Type B pancreatic cell (in vitro differentiated cells): ENCODE measurements around the gene GFI1B. TPM values are rescaled to one million over a fixed set of nuclear protein-coding genes. Genes with fewer than 3 reads are reported as not detected.

ENCODE experiments used
- DNase-seq: peaks from one replicate; pipeline ENCODE4 v3.0.0; 2021; ENCODE audit warnings: mixed read lengths; ENCODE audit not compliant: unreplicated experiment; ENCODE audit errors: extremely low spot score
- H3K27ac Mint-ChIP-seq: 2 replicates; pipeline ENCODE4 v1.8.0; 2021; ENCODE audit warnings: mild to moderate bottlenecking, mixed read lengths
- H3K27me3 Mint-ChIP-seq: 2 replicates; pipeline ENCODE4 v1.8.0; 2021; ENCODE audit warnings: mixed read lengths
- H3K36me3 Mint-ChIP-seq: 2 replicates; pipeline ENCODE4 v1.8.0; 2021; ENCODE audit warnings: mixed read lengths
- H3K4me1 Mint-ChIP-seq: one replicate; pipeline ENCODE4 v1.8.0; 2021; ENCODE audit warnings: mixed read lengths; ENCODE audit not compliant: unreplicated experiment
- H3K4me3 Mint-ChIP-seq: 2 replicates; pipeline ENCODE4 v1.8.0; 2021; ENCODE audit warnings: mild to moderate bottlenecking, mixed read lengths
- H3K9me3 Mint-ChIP-seq: 2 replicates; pipeline ENCODE4 v1.8.0; 2021; ENCODE audit warnings: mixed read lengths
- total RNA-seq: library from RNA; stranded (reverse); gene quantifications from 2 replicates; pipeline ENCODE4 v1.2.1, GENCODE V29; 2021; ENCODE audit warnings: low replicate concordance
- TF ChIP-seq, protein P1 (sequence below): fragments of 200-600 bp; sonication (generic); conservative IDR thresholded peaks from 2 replicates; pipeline ENCODE4 v1.5.0; 2021; ENCODE audit warnings: antibody characterized with exemption, mild to moderate bottlenecking

The GFI1B gene
- total RNA-seq, 1 donor from 2014 or later: not detected

- Mint-ChIP-seq H3K9me3 (no peaks in the 10 kb centered on the region), H3K27me3 (no peaks in the 10 kb centered on the region), H3K4me1 (peaks cover 31% of the 10 kb centered on the region), H3K36me3 (no peaks in the 10 kb centered on the region), H3K27ac (peak overlapping the region; percentile 22), H3K4me3 (peak overlapping the region; percentile 99)
- DNase-seq: no peak
- TF ChIP-seq, protein P1, sequence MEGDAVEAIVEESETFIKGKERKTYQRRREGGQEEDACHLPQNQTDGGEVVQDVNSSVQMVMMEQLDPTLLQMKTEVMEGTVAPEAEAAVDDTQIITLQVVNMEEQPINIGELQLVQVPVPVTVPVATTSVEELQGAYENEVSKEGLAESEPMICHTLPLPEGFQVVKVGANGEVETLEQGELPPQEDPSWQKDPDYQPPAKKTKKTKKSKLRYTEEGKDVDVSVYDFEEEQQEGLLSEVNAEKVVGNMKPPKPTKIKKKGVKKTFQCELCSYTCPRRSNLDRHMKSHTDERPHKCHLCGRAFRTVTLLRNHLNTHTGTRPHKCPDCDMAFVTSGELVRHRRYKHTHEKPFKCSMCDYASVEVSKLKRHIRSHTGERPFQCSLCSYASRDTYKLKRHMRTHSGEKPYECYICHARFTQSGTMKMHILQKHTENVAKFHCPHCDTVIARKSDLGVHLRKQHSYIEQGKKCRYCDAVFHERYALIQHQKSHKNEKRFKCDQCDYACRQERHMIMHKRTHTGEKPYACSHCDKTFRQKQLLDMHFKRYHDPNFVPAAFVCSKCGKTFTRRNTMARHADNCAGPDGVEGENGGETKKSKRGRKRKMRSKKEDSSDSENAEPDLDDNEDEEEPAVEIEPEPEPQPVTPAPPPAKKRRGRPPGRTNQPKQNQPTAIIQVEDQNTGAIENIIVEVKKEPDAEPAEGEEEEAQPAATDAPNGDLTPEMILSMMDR: no peak
Measured at GRCh38 chr9:132942541-132943182, 35.8 kb upstream of the GFI1B start.

- no peak for DNase-seq
- Mint-ChIP-seq H3K4me1 (peaks cover 31% of the 10 kb centered on the region), H3K9me3 (no peaks in the 10 kb centered on the region), H3K27me3 (no peaks in the 10 kb centered on the region), H3K4me3 (peak overlapping the region; percentile 99), H3K36me3 (no peaks in the 10 kb centered on the region), H3K27ac (peak overlapping the region; percentile 95)
- TF ChIP-seq, protein P1: no peak
Measured at GRCh38 chr9:132943651-132944293, 34.7 kb upstream of the GFI1B start.

DNA sequence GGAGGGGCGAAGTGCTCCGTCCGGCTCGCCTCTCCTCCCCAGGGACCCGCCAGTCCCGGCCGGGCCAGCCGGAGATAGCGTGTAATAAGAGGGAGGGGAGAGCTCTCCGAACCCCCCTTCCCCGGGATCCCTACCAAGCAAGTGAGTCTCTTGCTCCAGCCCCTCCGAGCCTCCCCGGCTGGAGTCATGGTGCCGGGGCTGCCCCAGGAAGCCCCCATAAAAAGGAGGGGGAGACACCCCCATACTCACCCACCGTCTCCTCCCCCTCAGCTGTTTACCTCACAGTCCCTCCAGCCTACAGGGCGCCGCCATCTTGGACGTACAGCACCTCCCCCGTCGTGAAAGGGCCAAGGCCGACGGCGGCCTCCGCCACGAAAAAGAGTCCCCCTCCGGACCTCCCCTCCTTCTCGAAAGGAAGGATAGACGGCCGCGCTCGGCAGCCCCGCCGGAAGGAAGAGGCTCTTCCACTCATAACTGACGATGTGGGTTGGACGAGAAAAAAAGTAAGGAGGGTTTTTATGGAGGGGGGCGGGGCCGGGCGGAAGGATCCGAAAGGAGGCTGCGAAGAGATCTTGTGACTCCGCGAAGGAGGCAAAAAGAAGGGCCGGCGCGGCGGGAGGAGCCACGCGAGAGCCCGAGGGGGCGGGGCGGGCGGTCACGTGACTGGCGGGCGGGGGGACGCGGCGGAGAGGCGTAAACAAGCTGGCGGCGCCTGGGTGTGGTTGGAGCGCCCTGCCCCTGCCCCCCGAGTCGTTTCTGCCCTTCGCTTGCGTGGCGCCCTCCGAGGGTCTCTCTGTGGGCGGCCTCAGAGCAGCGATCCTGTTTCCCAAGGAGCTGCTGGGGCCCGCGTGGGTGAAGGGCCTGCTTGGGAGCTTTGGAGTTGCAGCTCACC, 34.0 kb upstream of the GFI1B start, which contains the start of gene TSC1:
Gene TSC1, minus strand, starts transcription at position 323 of the 892 bp plus-strand sequence. CDS start 15,744 bp downstream, outside the sequence.
- Mint-ChIP-seq H3K27ac (peak within 1 kb of the TSS; percentile 99), H3K36me3 (no peaks in the 10 kb centered on the region), H3K27me3 (no peaks in the 10 kb centered on the region), H3K4me3 (peak within 1 kb of the TSS; percentile 99), H3K4me1 (peaks cover 31% of the 10 kb centered on the region), H3K9me3 (no peaks in the 10 kb centered on the region)
- DNase-seq: peak; percentile 99
- TF ChIP-seq, protein P1: no peak

DNA sequence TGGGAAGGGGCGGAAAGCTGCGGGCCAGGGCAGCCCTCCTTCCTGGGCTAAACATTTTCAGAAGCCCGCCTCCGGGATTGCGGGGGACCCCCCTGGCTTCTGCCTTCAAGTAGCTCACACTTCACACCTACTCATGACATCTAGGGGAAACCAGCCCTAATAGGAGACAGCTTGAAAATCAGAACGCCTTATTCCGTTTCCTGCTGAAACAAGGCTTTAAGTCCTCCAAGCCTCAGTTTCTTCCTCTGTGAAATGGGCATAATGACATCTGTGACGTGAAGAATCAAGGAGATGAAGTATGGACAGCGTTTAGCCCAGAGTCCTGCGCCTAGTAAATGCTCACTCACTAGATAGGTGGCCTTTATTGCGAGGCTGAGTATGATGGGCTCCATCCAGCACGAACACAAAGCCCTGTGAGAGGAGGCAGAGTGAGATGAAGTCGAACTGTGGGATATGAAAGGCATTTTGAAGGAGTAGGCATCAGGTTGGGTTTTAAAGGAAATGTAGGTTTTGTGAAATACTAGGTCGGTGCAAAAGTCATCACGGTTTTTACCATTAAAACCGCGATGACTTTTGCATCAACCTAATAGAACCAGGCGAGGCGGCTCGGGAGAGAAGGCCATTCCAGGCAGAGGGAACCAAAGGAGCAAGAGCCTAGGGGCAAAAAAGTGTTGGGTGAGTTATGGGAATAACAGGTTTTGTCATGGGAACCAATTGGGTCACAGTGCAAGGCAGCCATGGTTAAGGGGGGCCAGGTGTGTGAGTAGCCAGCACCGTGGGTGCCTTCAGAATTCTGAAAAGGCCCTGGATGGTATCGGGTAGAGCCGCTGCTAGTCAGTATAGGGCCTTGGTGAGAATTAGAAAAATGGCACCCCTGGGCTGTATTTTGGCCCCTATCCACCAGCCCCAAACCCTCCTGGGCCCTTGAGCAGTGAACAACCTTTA, 33.0 kb upstream of the GFI1B start:
- Mint-ChIP-seq H3K4me3 (peak overlapping the region; percentile 99), H3K36me3 (no peaks in the 10 kb centered on the region), H3K27me3 (no peaks in the 10 kb centered on the region), H3K9me3 (no peaks in the 10 kb centered on the region), H3K4me1 (peaks cover 31% of the 10 kb centered on the region), H3K27ac (peak overlapping the region; percentile 99)
- DNase-seq: no peak
- TF ChIP-seq, protein P1: no peak

- DNase-seq: no peak
- H3K27ac Mint-ChIP-seq: peak overlapping the region; percentile 13
- no peaks in the 10 kb centered on the region for H3K36me3 Mint-ChIP-seq
- no peaks in the 10 kb centered on the region for H3K27me3 Mint-ChIP-seq
- H3K4me1 Mint-ChIP-seq: peaks cover 31% of the 10 kb centered on the region
- H3K4me3 Mint-ChIP-seq: peak overlapping the region; percentile 99
- TF ChIP-seq, protein P1: no peak
- no peaks in the 10 kb centered on the region for H3K9me3 Mint-ChIP-seq
Measured at GRCh38 chr9:132946211-132946610, 32.3 kb upstream of the GFI1B start.
